Activated naive CD4-positive, alpha-beta T cell treated with anti-CD3 and anti-CD28 coated beads, Interleukin-2, amount 50 U/mL, for 24 hours (primary cell): Measurements from ENCODE around the gene MRPL51.
"Not testable (repeated sequence)": the region's sequence is repeated elsewhere in the genome, so short reads cannot be mapped to it uniquely, and the experiment has no call there.

Source experiments
- H3K27ac Mint-ChIP-seq: one replicate; pipeline ENCODE4 v1.8.0; 2021; ENCODE audit warnings: mild to moderate bottlenecking, mixed read lengths
- H3K27me3 Mint-ChIP-seq: one replicate; pipeline ENCODE4 v1.8.0; 2021; ENCODE audit warnings: mixed read lengths
- H3K36me3 Mint-ChIP-seq: one replicate; pipeline ENCODE4 v1.8.0; 2021; ENCODE audit warnings: mixed read lengths
- H3K4me1 Mint-ChIP-seq: one replicate; pipeline ENCODE4 v1.8.0; 2021; ENCODE audit warnings: mixed read lengths
- H3K4me3 Mint-ChIP-seq: one replicate; pipeline ENCODE4 v1.8.0; 2021; ENCODE audit warnings: mild to moderate bottlenecking, mixed read lengths
- H3K9me3 Mint-ChIP-seq: one replicate; pipeline ENCODE4 v1.8.0; 2021; ENCODE audit warnings: mixed read lengths

The MRPL51 gene

GRCh38 chr12:6472491-6472890, 20.6 kb downstream of the MRPL51 start:
- Mint-ChIP-seq H3K36me3 (peaks cover 3% of the 10 kb centered on the region), H3K27me3 (no peaks in the 10 kb centered on the region), H3K4me1 (peaks cover 39% of the 10 kb centered on the region), H3K4me3 (no peak overlapping the region), H3K9me3 (no peaks in the 10 kb centered on the region), H3K27ac (no peak overlapping the region)

- H3K36me3 Mint-ChIP-seq = peaks cover 3% of the 10 kb centered on the region
- H3K4me1 Mint-ChIP-seq = peaks cover 44% of the 10 kb centered on the region
- H3K27me3 Mint-ChIP-seq = no peaks in the 10 kb centered on the region
- H3K27ac Mint-ChIP-seq = peak overlapping the region; percentile 53
- H3K4me3 Mint-ChIP-seq = peak overlapping the region; percentile 91
- no peaks in the 10 kb centered on the region for H3K9me3 Mint-ChIP-seq
These were observed 21.1 kb downstream of the MRPL51 start for GRCh38 chr12:6471989-6472360.

DNA sequence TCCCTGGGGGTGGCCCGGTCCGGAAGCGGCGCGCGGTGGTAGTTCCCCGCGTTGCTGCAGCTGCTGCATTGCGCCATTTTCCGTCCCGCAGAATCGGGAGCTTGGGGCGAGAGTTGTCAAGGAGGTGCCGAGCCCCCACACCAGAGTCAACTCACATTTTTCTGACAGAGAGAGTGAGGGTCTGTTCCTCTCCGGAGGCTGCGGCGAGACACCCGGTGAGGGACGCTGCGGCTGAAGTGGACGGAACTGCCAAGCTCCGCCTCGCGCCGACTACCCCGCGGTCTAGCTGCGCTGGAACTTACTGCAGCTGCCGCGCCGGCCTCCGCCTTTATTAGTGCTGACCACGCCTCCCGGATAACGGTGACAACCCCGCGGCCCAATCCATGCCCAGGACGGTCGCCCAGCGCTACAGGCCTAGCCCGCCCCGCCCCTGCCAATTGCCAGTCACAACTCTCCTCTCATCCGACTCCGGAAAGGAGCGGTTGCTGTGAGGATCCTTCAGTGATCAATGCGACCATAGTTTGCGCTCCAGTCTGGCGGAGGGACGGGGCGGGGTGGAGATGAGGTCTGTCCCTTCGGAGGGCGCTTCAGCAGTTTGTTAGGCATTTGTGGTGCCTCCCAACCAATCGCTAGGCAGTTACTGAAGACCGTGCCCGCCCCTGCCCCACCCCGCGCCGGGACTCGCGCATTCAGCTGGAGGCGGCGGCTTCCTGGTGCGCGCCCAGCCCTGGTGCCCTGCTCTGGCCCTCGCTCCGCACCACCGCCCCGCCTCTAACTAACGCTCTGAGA, 22.5 kb downstream of the MRPL51 start, which contains the start of gene VAMP1:
TSS of gene VAMP1 (minus strand) at position 303 of the 789 bp plus-strand sequence. CDS start at position 157, 146 bp downstream.
- peaks cover 6% of the 10 kb centered on the region for H3K36me3 Mint-ChIP-seq
- H3K27ac Mint-ChIP-seq = peak within 1 kb of the TSS; percentile 89
- H3K9me3 Mint-ChIP-seq = no peaks in the 10 kb centered on the region
- H3K27me3 Mint-ChIP-seq = no peaks in the 10 kb centered on the region
- H3K4me3 Mint-ChIP-seq = peak within 1 kb of the TSS; percentile 91
- H3K4me1 Mint-ChIP-seq = peaks cover 58% of the 10 kb centered on the region

DNA sequence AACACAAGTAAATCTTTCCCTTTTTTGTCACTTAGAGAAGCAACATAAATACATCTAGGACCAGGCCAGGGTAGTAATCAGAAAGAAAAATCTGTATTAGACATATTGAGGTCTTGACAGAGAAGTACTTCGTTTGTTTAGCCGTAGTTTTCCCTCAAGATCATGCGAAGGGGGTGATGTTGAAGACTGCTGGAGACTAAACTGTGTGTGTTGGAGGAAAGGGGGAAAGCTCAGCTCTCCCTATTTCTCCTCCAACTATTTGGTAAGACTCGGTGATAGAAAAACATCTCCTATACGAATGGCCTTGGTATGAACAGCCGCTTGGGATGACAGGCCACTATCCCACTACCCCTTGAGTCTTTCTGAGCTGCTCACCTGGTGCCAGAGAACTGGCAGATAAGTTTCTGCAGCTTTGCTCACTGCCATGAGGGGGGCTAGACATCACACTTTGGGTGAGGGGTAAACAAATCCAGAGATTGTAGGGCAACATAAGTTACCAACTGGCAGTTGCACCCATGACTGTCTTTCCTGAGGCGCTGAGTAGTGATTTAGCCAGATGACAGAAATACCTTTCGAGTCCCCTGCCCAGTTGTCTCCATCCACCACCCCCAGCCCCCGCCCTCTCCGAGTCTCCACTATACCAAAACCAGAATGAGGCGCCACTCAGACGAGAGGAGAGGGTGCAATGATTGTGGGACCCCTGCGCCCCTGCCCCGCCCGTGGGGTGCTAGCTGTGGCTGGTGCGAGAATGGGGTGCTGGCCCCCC, 23.3 kb downstream of the MRPL51 start:
- H3K36me3 Mint-ChIP-seq = peaks cover 9% of the 10 kb centered on the region
- H3K9me3 Mint-ChIP-seq = no peaks in the 10 kb centered on the region
- H3K27ac Mint-ChIP-seq = peak overlapping the region; percentile 89
- H3K4me1 Mint-ChIP-seq = peaks cover 64% of the 10 kb centered on the region
- no peaks in the 10 kb centered on the region for H3K27me3 Mint-ChIP-seq
- H3K4me3 Mint-ChIP-seq = peak overlapping the region; percentile 91

DNA sequence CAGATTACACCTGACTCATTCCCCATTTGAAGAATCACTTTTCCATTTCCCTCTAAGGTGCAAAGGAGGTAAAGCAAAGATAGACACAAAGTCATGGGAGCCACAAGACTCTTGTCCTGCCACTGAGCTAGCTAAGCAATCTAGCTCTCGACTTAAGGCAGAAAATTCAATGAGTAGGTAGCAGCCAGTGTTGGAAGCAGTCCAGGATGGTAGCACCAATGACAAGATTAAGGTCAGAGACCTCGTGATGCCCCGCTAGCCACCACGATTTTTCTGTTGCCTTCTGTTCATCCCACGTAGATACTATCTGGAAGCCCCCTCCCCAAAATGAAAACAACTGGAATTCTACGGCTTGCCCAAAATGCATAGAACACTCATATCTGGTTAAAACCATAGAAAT, 24.0 kb downstream of the MRPL51 start:
- Mint-ChIP-seq H3K4me1 (peaks cover 71% of the 10 kb centered on the region), H3K36me3 (peaks cover 12% of the 10 kb centered on the region), H3K4me3 (peak overlapping the region; percentile 91), H3K27me3 (no peaks in the 10 kb centered on the region), H3K9me3 (no peaks in the 10 kb centered on the region), H3K27ac (peak overlapping the region; percentile 89)

- Mint-ChIP-seq H3K36me3 (peaks cover 18% of the 10 kb centered on the region), H3K9me3 (no peaks in the 10 kb centered on the region), H3K4me3 (peak overlapping the region; percentile 91), H3K4me1 (peaks cover 80% of the 10 kb centered on the region), H3K27me3 (no peaks in the 10 kb centered on the region), H3K27ac (peak overlapping the region; percentile 89)
These were observed 24.8 kb downstream of the MRPL51 start for GRCh38 chr12:6468283-6468575.

DNA sequence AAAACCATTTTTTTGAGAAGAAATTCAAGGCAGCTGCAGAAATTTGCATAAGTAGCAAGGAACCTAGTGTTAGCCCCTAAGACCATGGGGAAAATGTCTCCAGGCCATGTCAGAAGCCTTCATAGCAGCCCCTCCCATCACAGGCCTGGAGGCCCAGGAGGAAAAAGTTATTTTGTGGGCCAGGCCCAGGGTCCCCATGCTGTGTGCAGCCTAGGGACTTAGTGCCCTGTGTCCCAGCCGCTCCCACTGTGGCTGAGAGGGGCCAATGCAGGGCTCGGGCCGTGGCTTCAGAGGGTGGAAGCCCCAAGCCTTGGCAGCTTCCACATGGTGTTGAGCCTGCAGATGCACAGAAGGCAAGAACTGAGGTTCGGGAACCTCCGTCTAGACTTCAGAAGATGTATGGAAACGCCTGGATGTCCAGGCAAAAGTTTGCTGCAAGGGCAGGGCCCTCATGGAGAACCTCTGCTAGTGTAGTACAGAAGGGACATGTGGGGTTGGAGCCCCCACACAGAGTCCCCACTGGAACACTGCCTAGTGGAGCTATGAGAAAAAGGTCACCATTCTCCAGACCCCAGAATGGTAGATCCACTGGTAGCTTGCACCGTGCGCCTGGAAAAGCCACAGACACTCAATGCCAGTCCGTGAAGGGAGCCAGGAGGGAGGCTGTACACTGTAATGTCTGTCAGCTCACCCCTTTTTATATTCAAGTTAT, 25.3 kb downstream of the MRPL51 start:
- Mint-ChIP-seq H3K36me3 (peaks cover 21% of the 10 kb centered on the region), H3K4me3 (peak overlapping the region; percentile 91), H3K4me1 (peaks cover 85% of the 10 kb centered on the region), H3K27ac (peak overlapping the region; percentile 89)
- H3K27me3 Mint-ChIP-seq, H3K9me3 Mint-ChIP-seq: not testable (repeated sequence)

GRCh38 chr12:6466751-6467150, 26.3 kb downstream of the MRPL51 start:
- H3K4me3 Mint-ChIP-seq = peak overlapping the region; percentile 56
- H3K4me1 Mint-ChIP-seq = peaks cover 88% of the 10 kb centered on the region
- not testable (repeated sequence) for H3K9me3 Mint-ChIP-seq, H3K27me3 Mint-ChIP-seq
- peaks cover 28% of the 10 kb centered on the region for H3K36me3 Mint-ChIP-seq
- peak overlapping the region; percentile 80 for H3K27ac Mint-ChIP-seq

DNA sequence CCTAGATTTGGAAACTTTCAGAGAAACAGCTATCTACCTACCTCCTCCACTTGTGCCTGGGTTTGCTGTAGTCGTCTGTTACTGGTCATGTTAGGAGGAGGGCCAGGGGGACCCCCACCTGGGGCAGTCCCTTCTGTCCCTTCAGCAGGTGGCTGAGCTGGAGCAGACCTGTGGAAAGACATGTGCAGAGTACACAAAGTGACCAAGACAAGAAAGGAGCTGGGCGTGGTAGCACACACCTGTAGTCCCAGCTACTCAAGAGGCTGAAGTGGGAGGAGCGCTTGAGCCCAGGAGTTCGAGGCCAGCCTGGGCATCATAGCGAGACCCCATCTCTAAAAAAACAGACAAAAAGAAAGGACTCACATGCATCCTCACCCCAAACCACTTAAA, 26.9 kb downstream of the MRPL51 start:
- Mint-ChIP-seq H3K9me3 (no peaks in the 10 kb centered on the region), H3K27me3 (no peaks in the 10 kb centered on the region), H3K4me1 (peaks cover 90% of the 10 kb centered on the region), H3K27ac (peak overlapping the region; percentile 80), H3K4me3 (peak overlapping the region; percentile 56), H3K36me3 (peaks cover 31% of the 10 kb centered on the region)

DNA sequence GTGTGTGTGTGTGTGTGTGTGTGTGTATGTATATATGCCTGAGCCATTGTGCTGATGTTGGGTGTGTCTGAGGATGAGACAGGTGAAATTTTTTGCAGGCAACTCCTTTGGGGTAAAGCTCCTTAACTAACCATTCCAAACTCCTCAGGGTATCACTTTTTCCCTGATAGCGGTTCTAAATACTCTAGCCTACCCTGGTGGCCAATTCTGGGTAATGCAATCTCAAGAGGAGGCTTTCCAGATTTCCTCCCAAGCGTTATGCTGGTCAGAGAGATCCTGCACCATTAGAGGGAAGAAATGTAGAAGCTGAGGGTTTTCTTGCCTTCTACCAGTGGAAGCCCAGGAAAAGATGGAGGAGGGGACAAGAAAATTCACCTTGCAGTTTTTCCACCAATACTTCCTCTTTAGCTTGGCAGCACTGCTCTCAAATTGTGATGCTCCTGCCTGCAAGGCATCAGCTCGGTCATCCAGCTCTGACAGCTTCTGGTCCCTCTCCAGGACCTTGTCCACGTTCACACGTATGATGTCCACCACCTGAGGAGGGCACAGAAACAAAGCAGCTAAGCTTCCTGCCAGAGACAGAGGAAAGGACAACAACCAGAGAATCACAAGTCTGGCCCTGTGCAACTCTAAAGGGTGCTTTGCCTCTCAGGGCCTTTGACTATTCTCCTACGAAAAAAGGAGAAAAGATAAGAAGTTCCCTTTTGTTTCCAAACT, 27.4 kb downstream of the MRPL51 start:
- Mint-ChIP-seq H3K4me1 (peaks cover 90% of the 10 kb centered on the region), H3K36me3 (peaks cover 35% of the 10 kb centered on the region), H3K9me3 (no peaks in the 10 kb centered on the region), H3K27me3 (no peaks in the 10 kb centered on the region), H3K27ac (peak overlapping the region; percentile 88), H3K4me3 (peak overlapping the region; percentile 67)

- Mint-ChIP-seq H3K27me3 (no peaks in the 10 kb centered on the region), H3K36me3 (peaks cover 35% of the 10 kb centered on the region), H3K4me1 (peaks cover 93% of the 10 kb centered on the region), H3K9me3 (no peaks in the 10 kb centered on the region), H3K4me3 (peak overlapping the region; percentile 82), H3K27ac (peak overlapping the region; percentile 99)
These were observed 28.5 kb downstream of the MRPL51 start for GRCh38 chr12:6464531-6464930.

GRCh38 chr12:6463858-6464257, 29.2 kb downstream of the MRPL51 start:
- Mint-ChIP-seq H3K9me3 (no peaks in the 10 kb centered on the region), H3K27ac (peak overlapping the region; percentile 99), H3K4me1 (peaks cover 92% of the 10 kb centered on the region), H3K36me3 (peaks cover 39% of the 10 kb centered on the region), H3K27me3 (no peaks in the 10 kb centered on the region), H3K4me3 (peak overlapping the region; percentile 82)

GRCh38 chr12:6463216-6463615, 29.8 kb downstream of the MRPL51 start:
- Mint-ChIP-seq H3K27me3 (no peaks in the 10 kb centered on the region), H3K36me3 (peaks cover 43% of the 10 kb centered on the region), H3K27ac (peak overlapping the region; percentile 99), H3K4me3 (peak overlapping the region; percentile 82), H3K9me3 (no peaks in the 10 kb centered on the region), H3K4me1 (peaks cover 92% of the 10 kb centered on the region)

GRCh38 chr12:6462234-6462995, 30.6 kb downstream of the MRPL51 start:
- H3K36me3 Mint-ChIP-seq = peaks cover 42% of the 10 kb centered on the region
- peak overlapping the region; percentile 82 for H3K4me3 Mint-ChIP-seq
- peak overlapping the region; percentile 99 for H3K27ac Mint-ChIP-seq
- no peaks in the 10 kb centered on the region for H3K27me3 Mint-ChIP-seq
- H3K9me3 Mint-ChIP-seq = no peaks in the 10 kb centered on the region
- H3K4me1 Mint-ChIP-seq = peaks cover 88% of the 10 kb centered on the region
